ENCODE data around the gene PDE6G.

GRCh38 chr17:81690549-81690948 lies 34.2 kb upstream of the PDE6G start:
- TF ChIP-seq CTCF (conservative IDR thresholded peaks at IDR 0.05; ENCODE audit: low read length) (no peak), EZH2phosphoT487 (IDR thresholded peaks at IDR 0.05; ENCODE audit: borderline replicate concordance) (no peak)
